Ramos (cell line): ENCODE data around the gene CLEC3B.
"Not testable (repeated sequence)": the region's sequence is repeated elsewhere in the genome, so short reads cannot be mapped to it uniquely, and the experiment has no call there.

Source experiments
- in situ Hi-C: fragments of 300-500 bp; cut with MboI; formaldehyde crosslinking; loops from one replicate; pipeline ENCODE4 v1.14.3; 2022; ENCODE audit warnings: low sequenced_read_pairs; ENCODE audit not compliant: unreplicated experiment

The CLEC3B gene, protein sequence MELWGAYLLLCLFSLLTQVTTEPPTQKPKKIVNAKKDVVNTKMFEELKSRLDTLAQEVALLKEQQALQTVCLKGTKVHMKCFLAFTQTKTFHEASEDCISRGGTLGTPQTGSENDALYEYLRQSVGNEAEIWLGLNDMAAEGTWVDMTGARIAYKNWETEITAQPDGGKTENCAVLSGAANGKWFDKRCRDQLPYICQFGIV

DNA sequence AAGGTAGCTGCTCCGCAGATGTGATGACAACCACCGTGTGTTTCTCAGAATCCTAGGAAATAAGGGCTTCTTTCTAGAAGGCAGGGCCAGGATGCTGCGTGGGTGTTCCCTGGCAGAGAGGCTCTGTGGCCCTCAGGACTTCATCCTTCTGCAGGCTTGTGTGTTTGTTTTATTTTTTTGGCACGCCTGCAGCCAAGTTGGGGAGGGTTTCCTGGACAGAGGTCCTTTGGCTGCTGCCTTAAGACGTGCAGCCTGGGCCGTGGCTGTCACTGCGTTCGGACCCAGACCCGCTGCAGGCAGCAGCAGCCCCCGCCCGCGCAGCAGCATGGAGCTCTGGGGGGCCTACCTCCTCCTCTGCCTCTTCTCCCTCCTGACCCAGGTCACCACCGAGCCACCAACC, at the start of gene CLEC3B:
Gene CLEC3B, plus strand, starts transcription at position 266 of the 400 bp plus-strand sequence. Its CDS starts 60 bp downstream, at position 326.
- in situ Hi-C loops: loop anchor here (25.0 kb wide), 1 partner anchor 911 kb away; the partner anchor contains the start of gene CXCR6

DNA sequence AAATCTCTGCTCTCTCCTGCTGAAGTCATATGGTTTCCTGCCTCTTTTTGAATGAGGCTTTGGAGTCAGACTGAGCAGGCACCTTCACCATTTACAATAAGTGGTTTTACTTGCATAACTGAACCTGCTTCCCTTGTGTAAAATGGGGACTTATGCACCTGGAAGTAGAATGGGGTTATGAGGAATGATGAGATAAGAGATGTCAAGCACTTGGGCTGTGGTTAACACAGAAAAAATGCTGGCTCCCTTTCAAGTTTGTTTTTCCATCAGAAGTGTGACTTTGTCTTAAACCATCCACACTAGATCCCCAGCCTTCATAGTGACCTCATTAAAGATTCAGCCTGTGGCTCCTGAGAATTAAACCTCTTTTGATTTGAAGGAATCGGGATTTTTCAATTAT, 44.9 kb upstream of the CLEC3B start:
- in situ Hi-C loops: no loop called here

DNA sequence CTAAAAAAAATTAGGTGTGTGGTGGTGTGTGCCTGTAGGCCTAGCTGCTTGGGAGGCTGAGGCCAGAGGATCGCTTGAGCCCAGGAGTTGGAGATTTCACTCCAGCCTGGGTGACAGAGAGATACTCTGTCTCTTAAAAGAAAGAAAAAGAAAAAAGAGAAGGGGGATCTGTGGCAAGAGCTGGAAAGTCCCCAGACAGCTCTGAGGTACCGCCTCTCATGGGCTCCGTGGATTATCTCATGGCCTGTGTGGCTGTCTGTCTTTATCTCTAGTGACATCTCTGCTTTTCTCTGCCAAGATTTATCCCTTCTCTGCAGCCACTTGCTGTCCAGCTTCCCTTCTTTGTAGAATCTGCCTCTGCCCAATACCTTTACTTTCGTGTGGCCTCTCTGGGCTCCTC, 44.4 kb upstream of the CLEC3B start:
- in situ Hi-C loops: no loop called here

DNA sequence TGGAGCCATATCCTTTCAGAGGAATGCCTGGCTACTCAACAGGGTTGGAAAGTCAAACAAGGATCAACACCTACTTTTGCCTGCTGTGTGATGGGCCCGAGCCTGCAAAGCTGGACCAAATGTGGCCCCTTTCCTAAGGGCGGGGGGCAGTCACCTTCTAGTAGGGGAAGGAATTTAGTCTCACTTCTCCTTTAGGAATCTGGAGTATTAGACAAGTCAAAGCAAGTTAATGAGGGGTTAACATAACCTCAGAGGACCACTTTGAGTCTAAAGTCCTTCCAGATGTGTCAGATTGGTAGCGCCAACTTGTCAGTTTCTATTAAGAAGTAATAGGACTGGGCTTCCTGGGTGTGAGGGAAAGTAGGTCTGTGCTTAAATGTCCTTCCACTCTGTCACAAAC, 43.3 kb upstream of the CLEC3B start:
- in situ Hi-C loops: no loop called here

DNA sequence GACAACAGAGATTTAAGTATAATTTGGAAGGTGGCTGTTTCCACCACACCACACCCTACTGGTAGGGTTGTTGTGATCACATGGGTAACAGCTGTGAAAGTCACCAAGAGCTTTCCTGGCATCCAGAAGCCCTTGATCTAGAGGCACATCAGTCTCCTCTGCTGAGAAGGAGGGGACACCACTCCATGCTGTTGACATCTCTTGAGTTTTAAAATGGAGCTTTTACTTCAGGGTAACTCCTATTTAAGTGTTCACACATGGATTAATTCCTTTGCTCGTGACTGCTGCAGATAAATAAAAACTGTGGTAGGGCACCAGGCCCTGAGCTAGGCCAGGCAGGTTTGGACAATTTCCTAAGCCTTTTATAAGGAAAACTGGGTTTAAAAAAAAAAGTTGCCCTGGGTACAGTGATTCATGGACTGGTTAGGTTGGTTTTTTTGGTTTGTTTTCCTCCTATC, 42.6 kb upstream of the CLEC3B start:
- in situ Hi-C loops: no loop called here

DNA sequence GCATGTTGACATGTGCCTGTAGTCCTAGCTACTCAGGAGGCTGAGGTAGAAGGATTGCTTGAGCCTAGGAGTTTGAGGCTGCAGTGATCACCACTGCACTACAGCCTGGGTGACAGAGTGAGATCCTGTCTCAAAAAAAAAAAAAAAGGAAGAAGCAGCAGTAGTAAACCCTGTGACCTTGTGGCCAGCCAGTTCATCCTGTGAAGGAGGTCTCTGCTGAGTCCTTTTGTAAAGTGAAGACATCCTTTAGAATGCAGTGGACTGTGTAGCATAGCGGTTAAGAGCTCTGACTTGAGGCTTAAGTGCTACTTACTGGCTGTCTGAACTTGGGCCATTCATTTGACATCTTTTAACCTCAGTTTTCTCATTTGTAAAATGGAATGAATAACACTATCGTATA, 41.8 kb upstream of the CLEC3B start:
- in situ Hi-C loops: no loop called here

DNA sequence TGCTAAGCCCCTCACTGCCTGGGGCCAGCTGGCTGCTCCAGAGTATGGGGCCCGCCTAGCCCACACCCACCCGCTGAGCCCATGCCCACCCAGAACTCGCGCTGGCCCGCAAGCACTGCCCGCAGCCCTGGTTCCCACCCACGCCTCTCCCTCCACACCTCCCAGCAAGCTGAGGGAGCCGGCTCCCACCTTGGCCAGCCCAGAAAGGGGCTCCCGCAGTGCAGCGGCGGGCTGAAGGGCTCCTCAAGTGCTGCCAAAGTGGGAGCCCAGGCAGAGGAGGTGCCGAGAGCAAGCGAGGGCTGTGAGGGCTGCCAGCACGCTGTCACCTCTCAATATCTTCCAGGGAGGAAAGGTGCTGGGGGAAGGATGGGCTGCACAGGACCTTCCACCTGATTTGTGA, 39.8 kb upstream of the CLEC3B start:
- in situ Hi-C loops: not testable (repeated sequence)

DNA sequence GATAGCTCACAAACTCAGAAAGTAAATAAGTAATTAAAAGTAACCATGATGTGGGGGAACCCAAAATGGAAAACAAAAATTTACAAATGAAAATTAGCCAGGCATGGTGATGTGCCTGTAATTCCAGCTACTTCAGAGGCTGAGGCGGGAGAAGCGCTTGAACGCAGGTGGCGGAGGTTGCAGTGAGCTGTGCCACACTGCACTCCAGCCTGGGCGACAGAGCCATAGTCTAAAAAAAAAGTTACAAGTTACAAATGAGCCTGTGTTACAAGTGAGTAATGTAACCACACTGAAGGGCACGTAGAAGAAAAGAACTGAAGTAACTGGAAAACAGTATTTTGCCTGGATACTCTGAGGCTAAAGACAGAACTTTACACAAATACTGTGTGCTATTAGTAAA, 38.8 kb upstream of the CLEC3B start:
- in situ Hi-C loops: no loop called here

DNA sequence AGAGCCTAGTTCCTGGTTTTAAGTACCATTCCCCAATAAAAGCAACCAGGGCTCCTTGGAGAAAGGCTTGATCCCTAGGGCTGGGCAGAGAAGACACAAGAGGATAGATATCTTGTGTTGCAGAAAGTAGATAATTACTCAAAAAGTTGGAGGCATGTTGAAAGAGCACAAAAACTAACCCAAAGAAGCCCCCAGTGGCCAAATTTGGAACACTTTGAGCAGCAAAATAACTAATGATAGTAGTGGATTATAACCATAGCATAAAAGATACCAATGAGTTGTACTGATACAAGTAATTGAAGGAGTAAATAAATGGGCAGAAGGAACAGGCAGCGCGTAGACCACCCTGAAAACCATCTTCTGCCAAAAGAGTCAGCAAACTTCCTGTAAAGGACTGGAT, 38.0 kb upstream of the CLEC3B start:
- in situ Hi-C loops: no loop called here

DNA sequence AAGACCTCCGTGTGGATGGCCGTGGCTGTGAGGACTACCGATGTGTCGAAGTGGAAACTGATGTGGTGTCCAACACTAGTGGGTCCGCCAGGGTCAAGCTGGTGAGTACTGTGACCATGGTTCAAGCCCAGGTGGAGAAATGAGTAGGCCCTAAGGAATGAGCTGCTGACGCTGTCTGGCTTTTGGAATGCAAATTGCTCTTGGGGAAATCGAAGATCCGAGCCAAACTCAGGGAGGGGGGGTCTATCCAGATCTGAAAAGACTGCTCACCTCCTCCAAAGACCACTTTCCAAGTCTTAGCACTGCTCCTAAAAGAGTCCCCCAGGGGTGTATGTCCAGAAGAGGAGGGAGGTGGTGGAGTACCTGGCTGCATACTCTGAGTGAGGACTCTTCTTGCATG, 37.0 kb upstream of the CLEC3B start:
- in situ Hi-C loops: no loop called here

DNA sequence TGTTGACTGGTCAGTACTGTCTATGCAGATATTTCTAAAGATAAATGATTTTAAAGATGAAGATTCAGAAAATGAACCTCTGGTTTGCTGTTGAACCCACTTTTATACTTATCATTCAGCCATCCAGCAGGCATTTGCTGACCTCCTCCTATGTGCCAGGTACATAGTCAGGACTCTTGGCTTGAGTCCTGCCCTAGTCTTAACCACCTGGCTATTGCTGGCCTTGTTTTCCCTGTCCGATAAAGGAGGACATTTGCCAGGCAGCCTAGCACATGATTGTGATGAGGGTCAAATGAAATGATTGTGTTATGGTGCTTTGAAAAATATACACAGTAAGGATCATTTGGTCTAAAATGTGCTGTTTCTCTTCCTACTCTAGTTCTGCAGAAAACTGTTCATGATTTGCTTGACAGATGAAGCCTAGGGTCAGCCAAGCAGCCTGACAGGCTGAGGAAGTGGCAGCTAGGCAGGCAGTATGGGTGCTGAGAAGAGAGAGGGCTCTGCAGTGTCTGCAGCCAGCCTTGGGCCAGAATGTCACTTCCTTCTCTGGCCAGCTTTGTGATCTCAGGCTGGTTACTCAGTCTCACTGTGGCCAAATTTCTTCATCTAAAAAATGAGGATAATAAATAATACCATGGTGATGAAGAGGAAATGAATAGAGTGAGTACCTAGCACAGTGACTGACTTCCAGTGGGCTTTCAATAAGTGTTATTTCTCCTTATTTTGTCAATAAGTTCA, 36.3 kb upstream of the CLEC3B start:
- in situ Hi-C loops: no loop called here

DNA sequence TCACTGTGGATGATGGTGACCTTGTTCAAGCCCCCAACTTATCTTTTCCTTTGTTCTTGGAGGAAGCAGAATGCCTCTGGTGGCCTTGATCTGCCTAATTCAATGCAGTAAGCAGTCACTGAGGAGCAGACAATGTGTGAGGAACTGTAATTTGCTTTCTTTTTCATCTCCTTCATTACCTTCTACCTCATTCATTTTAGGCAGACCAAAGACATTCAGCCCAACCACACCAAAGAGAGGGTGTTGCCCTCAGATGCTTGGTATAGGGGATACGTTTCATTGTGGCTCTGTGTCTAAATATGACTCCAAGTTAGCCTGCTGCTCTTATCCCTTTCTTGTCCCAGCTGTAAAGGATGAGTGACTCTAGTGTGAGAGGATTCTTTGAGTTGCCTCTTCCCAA, 34.8 kb upstream of the CLEC3B start:
- in situ Hi-C loops: no loop called here

DNA sequence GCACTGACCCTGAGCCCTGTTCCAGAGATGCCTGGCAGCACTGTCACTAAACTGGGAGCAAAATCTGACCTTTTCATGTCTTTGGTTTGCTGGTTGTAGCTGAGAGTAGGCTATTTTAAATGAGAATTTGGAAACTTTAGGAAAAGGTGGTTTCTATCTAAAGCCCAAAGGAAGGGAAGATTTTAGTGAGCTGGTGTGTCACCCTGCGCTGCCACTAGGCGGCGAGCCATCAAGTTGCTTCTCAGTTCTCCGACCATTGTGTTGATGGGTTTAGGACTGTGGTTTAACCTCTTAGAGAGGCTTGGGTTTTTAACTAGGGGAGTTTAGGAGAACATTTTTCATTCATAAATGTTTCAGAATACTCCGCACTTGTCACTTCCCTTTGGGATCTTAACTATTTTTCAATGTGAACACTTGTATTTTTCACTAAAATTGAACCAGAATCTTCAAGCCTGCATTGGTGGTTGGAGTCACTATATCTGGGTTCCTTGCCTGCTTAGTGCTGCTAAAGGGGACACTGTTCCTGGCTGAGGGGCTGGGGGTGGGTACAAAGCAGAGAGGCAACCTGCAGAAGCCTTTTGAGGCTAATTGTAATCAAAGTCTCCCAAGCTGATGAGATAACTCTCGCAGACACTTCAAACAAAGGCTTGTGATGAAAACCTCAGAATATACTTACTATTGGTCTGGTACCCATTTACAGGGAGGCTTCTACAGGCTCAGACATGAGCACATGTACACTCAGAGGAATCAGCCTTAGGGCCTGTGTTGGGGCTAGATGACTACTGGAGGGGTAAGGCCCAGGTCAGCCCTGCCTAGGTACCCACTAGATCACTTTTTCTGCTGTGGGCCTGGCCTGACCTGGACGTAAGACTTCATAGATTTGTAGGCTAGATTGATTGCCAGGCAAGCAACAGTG, 33.3 kb upstream of the CLEC3B start:
- in situ Hi-C loops: no loop called here

DNA sequence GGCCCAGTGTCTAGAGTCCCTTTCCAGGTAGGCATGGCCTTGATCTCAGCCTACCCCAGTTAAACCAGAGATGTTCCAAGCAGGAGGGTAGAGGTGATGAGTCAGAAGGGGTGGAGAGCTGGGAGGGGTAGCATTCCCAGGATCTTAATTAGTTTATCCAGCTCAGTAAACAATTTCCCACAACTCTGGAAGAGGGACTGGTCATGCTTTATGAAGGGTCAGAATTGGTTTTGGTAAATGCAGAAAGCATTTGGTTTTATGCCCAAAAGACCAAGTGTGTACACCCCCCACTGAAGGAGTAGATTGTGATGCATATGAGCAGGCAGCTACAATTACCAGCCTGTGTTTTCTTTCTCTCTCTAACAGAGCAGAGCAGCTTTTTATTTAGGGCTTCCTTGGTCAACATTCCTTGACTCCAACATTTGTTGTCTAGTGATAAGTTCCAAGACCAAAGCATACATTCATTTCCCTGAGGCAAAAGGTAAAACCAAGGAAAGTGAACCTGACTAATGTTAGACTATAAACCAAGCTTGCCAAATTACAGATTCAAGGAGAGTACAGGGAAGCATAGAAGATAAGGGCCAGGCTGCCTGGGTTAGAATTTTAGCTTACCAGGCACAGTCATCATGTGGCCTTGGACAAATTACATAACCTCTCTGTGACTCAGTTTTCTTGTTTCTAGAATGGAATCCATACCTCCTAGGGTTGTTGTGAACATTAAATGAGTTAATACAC, 32.5 kb upstream of the CLEC3B start:
- in situ Hi-C loops: no loop called here

DNA sequence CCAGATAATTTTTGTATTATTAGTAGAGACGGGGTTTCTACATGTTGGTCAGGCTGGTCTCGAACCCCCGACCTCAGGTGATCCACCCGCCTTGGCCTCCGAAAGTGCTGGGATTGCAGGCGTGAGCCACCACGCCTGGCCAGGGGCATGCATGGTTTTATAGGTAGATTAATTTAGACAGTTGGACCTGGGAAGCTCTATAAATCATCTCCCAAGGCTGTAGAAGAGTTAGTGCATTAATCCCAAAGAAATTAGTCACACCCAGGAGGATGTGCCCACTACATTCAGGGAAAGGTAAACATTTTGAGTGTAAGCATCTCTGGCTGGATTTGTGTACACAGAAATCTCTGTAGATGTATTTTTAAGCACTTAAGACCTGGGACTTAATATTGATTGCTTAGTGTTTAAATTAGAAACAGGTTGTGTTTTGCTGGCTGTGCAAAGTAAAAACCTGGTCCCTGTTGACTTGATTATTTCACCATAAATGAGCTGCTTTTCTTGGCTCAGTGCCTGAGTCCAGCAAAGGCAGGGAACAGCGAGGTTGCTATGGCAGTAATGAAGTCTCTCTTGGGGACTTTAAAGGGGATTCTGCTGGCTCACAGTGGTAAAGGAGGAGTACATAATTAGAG, 30.8 kb upstream of the CLEC3B start:
- in situ Hi-C loops: no loop called here

DNA sequence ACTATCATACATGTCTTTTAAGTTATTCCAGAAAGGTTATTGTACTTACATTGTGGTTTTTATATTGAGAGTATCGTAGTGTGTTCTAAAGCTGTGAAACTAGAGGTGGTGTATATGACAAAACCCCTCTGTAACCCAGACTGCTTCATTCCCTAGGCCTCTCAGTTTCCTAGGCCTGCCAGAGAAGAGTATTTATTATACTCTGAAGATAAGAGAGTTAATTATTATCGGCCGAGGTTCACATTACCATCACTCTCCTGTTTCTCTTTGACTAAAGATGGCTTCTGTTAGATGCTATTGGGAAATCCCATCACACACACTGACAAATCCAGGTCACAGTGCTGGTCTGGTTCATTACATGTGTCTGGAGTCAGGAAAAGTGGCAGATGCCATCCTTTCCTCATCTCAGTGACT, 29.5 kb upstream of the CLEC3B start:
- in situ Hi-C loops: no loop called here

DNA sequence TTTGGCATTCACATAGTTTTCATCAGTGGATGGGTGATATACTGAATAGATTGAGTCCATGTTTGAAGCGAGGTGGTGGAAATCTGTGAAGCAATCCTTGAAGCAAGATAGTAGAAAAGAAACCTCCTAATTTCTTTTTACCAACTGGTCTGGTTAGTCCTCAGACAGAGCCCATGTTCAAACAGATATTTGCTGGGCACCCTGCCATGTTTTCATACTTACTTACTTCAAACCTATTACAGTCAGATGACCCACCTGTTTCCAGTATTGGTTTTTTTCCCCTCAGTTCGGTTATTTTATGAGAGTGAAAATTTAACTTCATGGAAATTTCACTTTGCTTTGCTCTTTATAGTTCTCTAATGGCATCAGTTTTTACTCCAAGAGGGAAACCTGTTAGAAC, 26.3 kb upstream of the CLEC3B start:
- in situ Hi-C loops: no loop called here

DNA sequence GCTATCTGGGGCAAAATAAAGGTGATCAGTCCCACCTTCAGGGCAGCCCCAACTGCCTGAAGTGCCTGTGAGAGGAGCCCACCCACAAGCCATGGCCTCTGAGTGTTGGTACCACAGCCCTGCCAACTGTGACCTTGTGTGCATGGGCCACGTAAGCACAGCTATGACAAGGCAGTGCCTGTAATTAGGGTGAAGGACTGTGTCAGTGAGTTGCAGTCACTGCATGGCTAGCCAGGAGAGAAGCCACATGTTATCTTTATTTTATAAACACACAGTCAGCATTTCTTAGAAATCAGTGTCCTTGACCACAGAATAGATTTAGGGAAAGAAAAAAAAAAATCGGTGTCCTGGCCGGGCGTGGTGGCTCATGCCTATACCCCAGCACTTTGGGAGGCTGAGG, 25.3 kb upstream of the CLEC3B start:
- in situ Hi-C loops: no loop called here

DNA sequence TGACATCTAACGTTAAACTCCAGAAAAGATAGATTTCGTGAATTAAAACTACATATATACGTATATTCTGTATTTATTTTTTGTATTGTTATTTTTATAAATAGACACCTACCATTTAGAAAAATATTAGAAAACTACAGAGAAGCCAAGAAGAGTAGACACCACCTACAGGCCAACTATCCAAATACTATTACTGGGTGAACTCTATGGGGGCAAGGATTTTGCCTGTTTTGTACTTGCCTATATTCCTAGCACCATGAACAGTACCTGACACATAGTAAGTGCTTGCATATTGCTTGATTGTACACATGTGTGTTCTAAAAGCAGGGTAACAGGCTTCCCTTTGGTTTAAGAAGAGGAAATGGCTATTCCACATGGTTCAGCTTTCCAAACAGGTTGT, 24.4 kb upstream of the CLEC3B start:
- in situ Hi-C loops: no loop called here

DNA sequence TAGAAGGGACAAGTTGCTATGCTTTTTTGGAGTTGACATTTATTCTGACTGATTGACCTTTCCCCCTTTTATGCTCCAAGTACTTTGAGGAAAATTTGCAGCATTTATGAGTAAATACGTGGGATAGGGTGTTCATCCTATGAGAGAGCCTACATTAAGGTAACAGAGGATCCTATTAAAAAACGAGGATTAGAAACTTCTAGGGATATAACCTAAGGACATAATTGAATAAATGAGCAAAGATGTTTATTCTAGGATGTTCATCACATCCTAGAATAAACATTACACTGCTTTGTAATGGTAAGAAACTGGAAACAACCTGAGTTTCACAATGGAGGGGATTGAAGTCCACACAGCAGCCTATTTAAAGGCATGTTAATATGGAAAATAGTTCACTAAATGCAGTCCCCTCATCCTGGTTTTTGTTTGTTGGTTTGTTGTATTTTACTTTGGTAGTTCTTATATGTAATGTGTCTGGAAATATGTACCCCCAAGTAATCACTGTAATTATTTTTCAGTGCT, 23.9 kb upstream of the CLEC3B start:
- in situ Hi-C loops: no loop called here
